Pancreas (tissue), 10 donors: Measurements from ENCODE around the gene CHID1. TPM values are rescaled to one million over a fixed set of nuclear protein-coding genes. Genes with fewer than 3 reads are reported as not detected.

Experiments used
- ATAC-seq, 4 donors: fragments of 200-7000 bp; cut with Tn5 transposase; one replicate each; pipeline versions ENCODE4 v1.8.0 to v1.9.1; 2020; ENCODE audit warnings: mild to moderate bottlenecking in 4 of 4, moderate library complexity in 4 of 4
- DNase-seq, 6 donors: peaks; one replicate each; pipeline ENCODE4 v3.0.0-alpha.2; 2020
- FAIRE-seq: peaks from 2 replicates; lab custom pipeline; 2012; peaks lifted over from hg19 to GRCh38; lab: Jason Lieb, UNC
- H3K27ac ChIP-seq, 4 donors: fragments of 200-600 bp; sonication (generic); 1 replicate in 3 of 4; 2 replicates in 1 of 4; pipeline versions ENCODE4 v1.5.0 to v1.8.0; 2020
- H3K27me3 ChIP-seq, 4 donors: fragments of 200-600 bp; one replicate each; pipeline ENCODE4 v1.8.0; 2021
- H3K36me3 ChIP-seq, 3 donors: fragments of 200-600 bp; sonication (generic) in 1 of 3; one replicate each; pipeline versions ENCODE4 v1.5.0 to v1.8.0; 2020 to 2021
- H3K4me1 ChIP-seq, 3 donors: fragments of 200-600 bp; one replicate each; pipeline ENCODE4 v1.8.0; 2021
- H3K4me3 ChIP-seq, 4 donors: fragments of 200-600 bp; sonication (generic) in 2 of 4; one replicate each; pipeline versions ENCODE4 v1.5.0 to v1.8.0; 2020 to 2021
- H3K9me3 ChIP-seq, 4 donors: fragments of 200-600 bp; one replicate each; pipeline ENCODE4 v1.8.0; 2021
- CTCF ChIP-seq, 4 donors: fragments of 200-600 bp; sonication (generic) in 3 of 4; IDR thresholded peaks; one replicate each; pipeline versions ENCODE4 v1.5.0 to v1.8.0; 2021; ENCODE audit warnings: antibody characterized with exemption in 4 of 4
- WGBS, 2 donors: extraction: QIAGEN DNeasy Blood & Tissue Kit; methylation state at CpG; one replicate each; pipeline ENCODE4 v1.1.7; 2013; 5-methylcytosine and 5-hydroxymethylcytosine counted together
- intact Hi-C, 3 donors: fragments of 100-400 bp; cut with DNase I; formaldehyde crosslinking; loops; one replicate each; pipeline versions ENCODE4 v1.11.1 to v1.14.2; 2022
- polyA plus RNA-seq, 2 donors: library from polyadenylated mRNA; stranded (reverse); fragments of 200-250 nt; gene quantifications; one replicate each; pipeline ENCODE4 v1.2.3, GENCODE V29; 2013
- total RNA-seq, 6 donors: library from RNA; stranded (reverse); fragmentation: NEBNext Ultra II Directional in 4 of 6; extraction: Animal tissue kit (Norgen Biotek cat#: 25700) in 4 of 6; gene quantifications; one replicate each; pipeline versions ENCODE4 v1.2.1 to v1.2.4, GENCODE V29; 2021 to 2023
- donor health status: healthy with polysubstance abuse.
- donor health status: DM: no; HTN: no; CAD: no; lungs with moderate emphysema.
- donor health status: DM: no; HTN: no; CAD: no.
- donor health status: control.
- donor health status: control.
- donor health status: Bipolar disorder and iron deficiency.
- donor health status: DM: yes; HTN: yes; CAD: no.
- donor health status: DM: no; HTN: no; CAD: no.
- donor health status: DM: no; HTN: no; CAD: no.
- donor health status: DM: yes; HTN: yes; CAD: no.

The CHID1 gene
- total and polyA plus RNA-seq, 8 donors = 41.7 to 86.0 (median 62.1) TPM

GRCh38 chr11:866481-866880 is 44.1 kb downstream of the CHID1 start:
- Histone ChIP-seq H3K27me3 (no peaks in the 10 kb centered on the region), H3K4me1 (no peaks in the 10 kb centered on the region), H3K27ac (no peak overlapping the region), H3K36me3 (peaks cover 0 to 5% (median 0%) of the 10 kb centered on the region in 3 donors), H3K9me3 (no peaks in the 10 kb centered on the region), H3K4me3 (no peak overlapping the region)
- intact Hi-C loops = no loop called here
- ATAC-seq = no peak
- 89 to 93% methylated on average over 14 of the region's 14 CpGs for WGBS, 2 donors
- no peak for TF ChIP-seq CTCF (IDR thresholded peaks at IDR 0.05)
- FAIRE-seq = no peak
- DNase-seq = no peak

GRCh38 chr11:865462-866430 is 44.9 kb downstream of the CHID1 start:
- H3K4me1 ChIP-seq = no peaks in the 10 kb centered on the region
- intact Hi-C loops = no loop called here
- no peak overlapping the region for H3K27ac ChIP-seq
- ATAC-seq = no peak
- 85 to 87% methylated on average over 33 to 41 of the region's 41 CpGs for WGBS, 2 donors
- no peaks in the 10 kb centered on the region for H3K9me3 ChIP-seq
- no peaks in the 10 kb centered on the region for H3K27me3 ChIP-seq
- FAIRE-seq = no peak
- no peak for TF ChIP-seq CTCF (IDR thresholded peaks at IDR 0.05)
- no peak overlapping the region for H3K4me3 ChIP-seq
- DNase-seq = no peak
- peaks cover 0 to 5% (median 0%) of the 10 kb centered on the region in 3 donors for H3K36me3 ChIP-seq

- Histone ChIP-seq H3K4me1 (no peaks in the 10 kb centered on the region), H3K27ac (no peak overlapping the region), H3K9me3 (no peaks in the 10 kb centered on the region), H3K36me3 (peaks cover 0 to 5% (median 0%) of the 10 kb centered on the region in 3 donors), H3K4me3 (no peak overlapping the region), H3K27me3 (no peaks in the 10 kb centered on the region)
- FAIRE-seq (no peak), DNase-seq (no peak), ATAC-seq (no peak)
- WGBS, 2 donors = 88 to 90% methylated on average over 9 to 10 of the region's 11 CpGs
- intact Hi-C loops = no loop called here
- no peak for TF ChIP-seq CTCF (IDR thresholded peaks at IDR 0.05)
Observed at GRCh38 chr11:864898-865297, 45.7 kb downstream of the CHID1 start.

- no peak for DNase-seq
- intact Hi-C loops = no loop called here
- ATAC-seq = no peak
- FAIRE-seq = no peak
- no peak for TF ChIP-seq CTCF (IDR thresholded peaks at IDR 0.05)
- Histone ChIP-seq H3K9me3 (no peaks in the 10 kb centered on the region), H3K4me1 (peaks cover 0 to 4% (median 0%) of the 10 kb centered on the region in 3 donors), H3K27me3 (no peaks in the 10 kb centered on the region), H3K36me3 (peaks cover 0 to 5% (median 0%) of the 10 kb centered on the region in 3 donors), H3K4me3 (no peak overlapping the region), H3K27ac (no peak overlapping the region)
- 92 to 93% methylated on average over 27 to 31 of the region's 31 CpGs for WGBS, 2 donors
Observed at GRCh38 chr11:863910-864827, 46.4 kb downstream of the CHID1 start.
